K562 (cell line): ENCODE data around the gene FRMPD2. TPM values are rescaled to one million over a fixed set of nuclear protein-coding genes. Genes with fewer than 3 reads are reported as not detected.

ENCODE experiments used
- ELF1 ChIP-seq: fragments of 200-800 bp; sonication (Bioruptor generic); IDR thresholded peaks from 2 replicates; pipeline ENCODE4 v1.6.1; 2016; ENCODE audit warnings: missing genetic modification characterization, missing compliant biosample characterization
- ESRRA ChIP-seq: fragments of 450-650 bp; IDR thresholded peaks from 2 replicates; pipeline ENCODE4 v1.6.1; 2014; ENCODE audit warnings: low read depth, mild to moderate bottlenecking, moderate library complexity, borderline replicate concordance
- MTA2 ChIP-seq: fragments of 450-650 bp; IDR thresholded peaks from 2 replicates; pipeline ENCODE4 v1.6.1; 2016; ENCODE audit warnings: low read depth
- ZNF174 ChIP-seq: fragments of 250-450 bp; sonication (Bioruptor Pico); IDR thresholded peaks from 2 replicates; pipeline ENCODE4 v1.4.0; 2020; ENCODE audit warnings: mild to moderate bottlenecking
- ZNF436 ChIP-seq: fragments of 250-450, 450-650 bp; sonication (Bioruptor Pico); formaldehyde crosslinking; IDR thresholded peaks from 2 replicates; pipeline ENCODE4 v1.7.0; 2020; ENCODE audit warnings: mild to moderate bottlenecking
- polyA plus RNA-seq, 8 experiments: library from polyadenylated mRNA; depleted of rRNA in 4 of 8; stranded (reverse) in 5 of 8; unstranded in 3 of 8; fragments of >200 nt; fragmentation: Nextera tagmentation in 2 of 8; fragmentation: Illumina TruSeq in 1 of 8; extraction: Ambion mirVana in 2 of 8; extraction: Trizol in 1 of 8; gene quantifications; 2 replicates each; pipeline versions ENCODE4 v1.2.1 to v1.2.3, GENCODE V29; 2011 to 2014; ENCODE audit warnings: inconsistent platforms in 1 of 8, missing spikeins in 1 of 8
- total RNA-seq, 7 experiments: library from RNA; depleted of rRNA in 6 of 7; stranded (reverse); fragments of >200 nt in 6 of 7; fragmentation: Illumina TruSeq in 2 of 7; extraction: Trizol in 2 of 7; gene quantifications; 2 replicates each; pipeline versions ENCODE4 v1.2.1 to v1.2.3, GENCODE V29; 2011 to 2021; ENCODE audit warnings: low replicate concordance in 1 of 7
- TF ChIP-seq, protein P1 (sequence below): fragments of 450-650 bp; IDR thresholded peaks from 2 replicates; pipeline ENCODE4 v1.6.1; 2016; ENCODE audit warnings: mild to moderate bottlenecking, moderate library complexity
- TF ChIP-seq, protein P2 (sequence below), 2 experiments: IDR thresholded peaks; 2 replicates each; pipeline ENCODE4 v1.6.1; 2012; ENCODE audit warnings: improper control_type of control experiment in 2 of 2, low read depth in 2 of 2, low read length in 2 of 2, borderline replicate concordance in 1 of 2
- TF ChIP-seq, protein P3 (sequence below): fragments of 250-450 bp; sonication (Bioruptor Pico); IDR thresholded peaks from 2 replicates; pipeline ENCODE4 v1.4.0; 2020; ENCODE audit warnings: mild to moderate bottlenecking

FRMPD2 gene
- total and polyA plus RNA-seq, 9 of the 15 experiments (the other 6 are each of a cell fraction or from before 2014, with no cell fraction given): 0.12 to 0.95 (median 0.33) TPM

DNA sequence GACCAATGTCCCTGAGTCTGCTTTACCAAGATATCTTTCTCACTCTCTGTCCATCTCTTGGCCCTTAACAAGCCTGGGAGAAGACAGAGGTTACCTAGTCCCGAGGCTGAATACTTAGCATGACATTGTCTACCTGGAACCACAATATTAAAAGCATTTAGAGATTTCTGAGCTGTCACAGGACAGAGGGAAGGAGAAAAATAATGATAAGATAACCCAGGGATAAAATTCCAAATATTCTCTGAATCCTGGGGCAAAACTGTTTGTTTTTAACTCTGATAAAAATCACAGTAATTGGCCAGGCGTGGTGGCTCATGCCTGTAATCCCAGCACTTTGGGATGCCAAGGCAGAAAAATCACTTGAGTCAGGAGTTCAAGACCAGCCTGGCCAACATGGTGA is 19.9 kb upstream of the FRMPD2 start (continued):
- TF ChIP-seq, protein P1, sequence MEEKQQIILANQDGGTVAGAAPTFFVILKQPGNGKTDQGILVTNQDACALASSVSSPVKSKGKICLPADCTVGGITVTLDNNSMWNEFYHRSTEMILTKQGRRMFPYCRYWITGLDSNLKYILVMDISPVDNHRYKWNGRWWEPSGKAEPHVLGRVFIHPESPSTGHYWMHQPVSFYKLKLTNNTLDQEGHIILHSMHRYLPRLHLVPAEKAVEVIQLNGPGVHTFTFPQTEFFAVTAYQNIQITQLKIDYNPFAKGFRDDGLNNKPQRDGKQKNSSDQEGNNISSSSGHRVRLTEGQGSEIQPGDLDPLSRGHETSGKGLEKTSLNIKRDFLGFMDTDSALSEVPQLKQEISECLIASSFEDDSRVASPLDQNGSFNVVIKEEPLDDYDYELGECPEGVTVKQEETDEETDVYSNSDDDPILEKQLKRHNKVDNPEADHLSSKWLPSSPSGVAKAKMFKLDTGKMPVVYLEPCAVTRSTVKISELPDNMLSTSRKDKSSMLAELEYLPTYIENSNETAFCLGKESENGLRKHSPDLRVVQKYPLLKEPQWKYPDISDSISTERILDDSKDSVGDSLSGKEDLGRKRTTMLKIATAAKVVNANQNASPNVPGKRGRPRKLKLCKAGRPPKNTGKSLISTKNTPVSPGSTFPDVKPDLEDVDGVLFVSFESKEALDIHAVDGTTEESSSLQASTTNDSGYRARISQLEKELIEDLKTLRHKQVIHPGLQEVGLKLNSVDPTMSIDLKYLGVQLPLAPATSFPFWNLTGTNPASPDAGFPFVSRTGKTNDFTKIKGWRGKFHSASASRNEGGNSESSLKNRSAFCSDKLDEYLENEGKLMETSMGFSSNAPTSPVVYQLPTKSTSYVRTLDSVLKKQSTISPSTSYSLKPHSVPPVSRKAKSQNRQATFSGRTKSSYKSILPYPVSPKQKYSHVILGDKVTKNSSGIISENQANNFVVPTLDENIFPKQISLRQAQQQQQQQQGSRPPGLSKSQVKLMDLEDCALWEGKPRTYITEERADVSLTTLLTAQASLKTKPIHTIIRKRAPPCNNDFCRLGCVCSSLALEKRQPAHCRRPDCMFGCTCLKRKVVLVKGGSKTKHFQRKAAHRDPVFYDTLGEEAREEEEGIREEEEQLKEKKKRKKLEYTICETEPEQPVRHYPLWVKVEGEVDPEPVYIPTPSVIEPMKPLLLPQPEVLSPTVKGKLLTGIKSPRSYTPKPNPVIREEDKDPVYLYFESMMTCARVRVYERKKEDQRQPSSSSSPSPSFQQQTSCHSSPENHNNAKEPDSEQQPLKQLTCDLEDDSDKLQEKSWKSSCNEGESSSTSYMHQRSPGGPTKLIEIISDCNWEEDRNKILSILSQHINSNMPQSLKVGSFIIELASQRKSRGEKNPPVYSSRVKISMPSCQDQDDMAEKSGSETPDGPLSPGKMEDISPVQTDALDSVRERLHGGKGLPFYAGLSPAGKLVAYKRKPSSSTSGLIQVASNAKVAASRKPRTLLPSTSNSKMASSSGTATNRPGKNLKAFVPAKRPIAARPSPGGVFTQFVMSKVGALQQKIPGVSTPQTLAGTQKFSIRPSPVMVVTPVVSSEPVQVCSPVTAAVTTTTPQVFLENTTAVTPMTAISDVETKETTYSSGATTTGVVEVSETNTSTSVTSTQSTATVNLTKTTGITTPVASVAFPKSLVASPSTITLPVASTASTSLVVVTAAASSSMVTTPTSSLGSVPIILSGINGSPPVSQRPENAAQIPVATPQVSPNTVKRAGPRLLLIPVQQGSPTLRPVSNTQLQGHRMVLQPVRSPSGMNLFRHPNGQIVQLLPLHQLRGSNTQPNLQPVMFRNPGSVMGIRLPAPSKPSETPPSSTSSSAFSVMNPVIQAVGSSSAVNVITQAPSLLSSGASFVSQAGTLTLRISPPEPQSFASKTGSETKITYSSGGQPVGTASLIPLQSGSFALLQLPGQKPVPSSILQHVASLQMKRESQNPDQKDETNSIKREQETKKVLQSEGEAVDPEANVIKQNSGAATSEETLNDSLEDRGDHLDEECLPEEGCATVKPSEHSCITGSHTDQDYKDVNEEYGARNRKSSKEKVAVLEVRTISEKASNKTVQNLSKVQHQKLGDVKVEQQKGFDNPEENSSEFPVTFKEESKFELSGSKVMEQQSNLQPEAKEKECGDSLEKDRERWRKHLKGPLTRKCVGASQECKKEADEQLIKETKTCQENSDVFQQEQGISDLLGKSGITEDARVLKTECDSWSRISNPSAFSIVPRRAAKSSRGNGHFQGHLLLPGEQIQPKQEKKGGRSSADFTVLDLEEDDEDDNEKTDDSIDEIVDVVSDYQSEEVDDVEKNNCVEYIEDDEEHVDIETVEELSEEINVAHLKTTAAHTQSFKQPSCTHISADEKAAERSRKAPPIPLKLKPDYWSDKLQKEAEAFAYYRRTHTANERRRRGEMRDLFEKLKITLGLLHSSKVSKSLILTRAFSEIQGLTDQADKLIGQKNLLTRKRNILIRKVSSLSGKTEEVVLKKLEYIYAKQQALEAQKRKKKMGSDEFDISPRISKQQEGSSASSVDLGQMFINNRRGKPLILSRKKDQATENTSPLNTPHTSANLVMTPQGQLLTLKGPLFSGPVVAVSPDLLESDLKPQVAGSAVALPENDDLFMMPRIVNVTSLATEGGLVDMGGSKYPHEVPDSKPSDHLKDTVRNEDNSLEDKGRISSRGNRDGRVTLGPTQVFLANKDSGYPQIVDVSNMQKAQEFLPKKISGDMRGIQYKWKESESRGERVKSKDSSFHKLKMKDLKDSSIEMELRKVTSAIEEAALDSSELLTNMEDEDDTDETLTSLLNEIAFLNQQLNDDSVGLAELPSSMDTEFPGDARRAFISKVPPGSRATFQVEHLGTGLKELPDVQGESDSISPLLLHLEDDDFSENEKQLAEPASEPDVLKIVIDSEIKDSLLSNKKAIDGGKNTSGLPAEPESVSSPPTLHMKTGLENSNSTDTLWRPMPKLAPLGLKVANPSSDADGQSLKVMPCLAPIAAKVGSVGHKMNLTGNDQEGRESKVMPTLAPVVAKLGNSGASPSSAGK: no peak
- TF ChIP-seq ZNF436 (CRISPR knock-in tag) (no peak), MTA2 (no peak), ELF1 (tag) (no peak), ESRRA (no peak), ZNF174 (CRISPR knock-in tag) (no peak)
- TF ChIP-seq, protein P2, sequence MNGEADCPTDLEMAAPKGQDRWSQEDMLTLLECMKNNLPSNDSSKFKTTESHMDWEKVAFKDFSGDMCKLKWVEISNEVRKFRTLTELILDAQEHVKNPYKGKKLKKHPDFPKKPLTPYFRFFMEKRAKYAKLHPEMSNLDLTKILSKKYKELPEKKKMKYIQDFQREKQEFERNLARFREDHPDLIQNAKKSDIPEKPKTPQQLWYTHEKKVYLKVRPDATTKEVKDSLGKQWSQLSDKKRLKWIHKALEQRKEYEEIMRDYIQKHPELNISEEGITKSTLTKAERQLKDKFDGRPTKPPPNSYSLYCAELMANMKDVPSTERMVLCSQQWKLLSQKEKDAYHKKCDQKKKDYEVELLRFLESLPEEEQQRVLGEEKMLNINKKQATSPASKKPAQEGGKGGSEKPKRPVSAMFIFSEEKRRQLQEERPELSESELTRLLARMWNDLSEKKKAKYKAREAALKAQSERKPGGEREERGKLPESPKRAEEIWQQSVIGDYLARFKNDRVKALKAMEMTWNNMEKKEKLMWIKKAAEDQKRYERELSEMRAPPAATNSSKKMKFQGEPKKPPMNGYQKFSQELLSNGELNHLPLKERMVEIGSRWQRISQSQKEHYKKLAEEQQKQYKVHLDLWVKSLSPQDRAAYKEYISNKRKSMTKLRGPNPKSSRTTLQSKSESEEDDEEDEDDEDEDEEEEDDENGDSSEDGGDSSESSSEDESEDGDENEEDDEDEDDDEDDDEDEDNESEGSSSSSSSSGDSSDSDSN (IDR thresholded peaks at IDR 0.05; ENCODE audit: borderline replicate concordance in 1 of 2, low read depth in 2 of 2, low read length in 2 of 2): no peak
- TF ChIP-seq, protein P3, sequence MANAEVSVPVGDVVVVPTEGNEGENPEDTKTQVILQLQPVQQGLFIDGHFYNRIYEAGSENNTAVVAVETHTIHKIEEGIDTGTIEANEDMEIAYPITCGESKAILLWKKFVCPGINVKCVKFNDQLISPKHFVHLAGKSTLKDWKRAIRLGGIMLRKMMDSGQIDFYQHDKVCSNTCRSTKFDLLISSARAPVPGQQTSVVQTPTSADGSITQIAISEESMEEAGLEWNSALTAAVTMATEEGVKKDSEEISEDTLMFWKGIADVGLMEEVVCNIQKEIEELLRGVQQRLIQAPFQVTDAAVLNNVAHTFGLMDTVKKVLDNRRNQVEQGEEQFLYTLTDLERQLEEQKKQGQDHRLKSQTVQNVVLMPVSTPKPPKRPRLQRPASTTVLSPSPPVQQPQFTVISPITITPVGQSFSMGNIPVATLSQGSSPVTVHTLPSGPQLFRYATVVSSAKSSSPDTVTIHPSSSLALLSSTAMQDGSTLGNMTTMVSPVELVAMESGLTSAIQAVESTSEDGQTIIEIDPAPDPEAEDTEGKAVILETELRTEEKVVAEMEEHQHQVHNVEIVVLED: no peak
